Kidney glomerular epithelial cell (primary cell): Measurements from ENCODE around the gene MANBA.
A peak's percentile ranks its signal among the peaks of the same experiment; 100 is the strongest.
"Not testable (repeated sequence)": the region's sequence is repeated elsewhere in the genome, so short reads cannot be mapped to it uniquely, and the experiment has no call there.

Experiments
- DNase-seq: peaks from one replicate; lab custom pipeline; 2025; lab: John Stamatoyannopoulos, UW

MANBA gene

GRCh38 chr4:102722740-102723139, 38.0 kb downstream of the MANBA start:
- no peak for DNase-seq

- DNase-seq, result not testable (repeated sequence)
Observed at GRCh38 chr4:102718833-102719575, 41.8 kb downstream of the MANBA start.

- DNase-seq, result peak; percentile 71
Observed at GRCh38 chr4:102717448-102718092, 43.2 kb downstream of the MANBA start.

- DNase-seq, result no peak
Observed at GRCh38 chr4:102715057-102715456, 45.7 kb downstream of the MANBA start.

- DNase-seq, result not testable (repeated sequence)
Observed at GRCh38 chr4:102713774-102714173, 47.0 kb downstream of the MANBA start.

- DNase-seq, result peak; percentile 57
Observed at GRCh38 chr4:102713096-102713495, 47.7 kb downstream of the MANBA start.

GRCh38 chr4:102710986-102711385, 49.8 kb downstream of the MANBA start:
- DNase-seq, result no peak

- not testable (repeated sequence) for DNase-seq
Observed at GRCh38 chr4:102709060-102709459, 51.7 kb downstream of the MANBA start.

- DNase-seq, result no peak
Observed at GRCh38 chr4:102707150-102707549, 53.6 kb downstream of the MANBA start.

GRCh38 chr4:102705391-102705935, 55.3 kb downstream of the MANBA start:
- no peak for DNase-seq

GRCh38 chr4:102696758-102697157, 64.0 kb downstream of the MANBA start:
- no peak for DNase-seq

GRCh38 chr4:102694791-102695190, 66.0 kb downstream of the MANBA start:
- DNase-seq, result no peak

GRCh38 chr4:102693861-102694260, 66.9 kb downstream of the MANBA start:
- DNase-seq, result no peak

GRCh38 chr4:102693262-102693850, 67.4 kb downstream of the MANBA start:
- no peak for DNase-seq

- DNase-seq, result no peak
Observed at GRCh38 chr4:102692474-102692873, 68.3 kb downstream of the MANBA start.

- DNase-seq, result no peak
Observed at GRCh38 chr4:102687982-102688433, 72.8 kb downstream of the MANBA start.

GRCh38 chr4:102687373-102687981, 73.3 kb downstream of the MANBA start:
- peak; percentile 27 for DNase-seq

- DNase-seq, result no peak
Observed at GRCh38 chr4:102685768-102686167, 75.0 kb downstream of the MANBA start.

- no peak for DNase-seq
Observed at GRCh38 chr4:102684610-102685052, 76.1 kb downstream of the MANBA start.

- DNase-seq, result no peak
Observed at GRCh38 chr4:102683881-102684609, 76.7 kb downstream of the MANBA start.

GRCh38 chr4:102678695-102679335, 82.0 kb downstream of the MANBA start:
- no peak for DNase-seq
